Dedifferentiated amniotic fluid mesenchymal stem cell (primary cell): ENCODE measurements around the gene CLK2.
"Not testable (repeated sequence)": the region's sequence is repeated elsewhere in the genome, so short reads cannot be mapped to it uniquely, and the experiment has no call there.

Source experiments
- DNase-seq: peaks from one replicate; pipeline ENCODE4 v3.0.0-alpha.2; 2016; ENCODE audit errors: extremely low spot score

CLK2 gene

DNA sequence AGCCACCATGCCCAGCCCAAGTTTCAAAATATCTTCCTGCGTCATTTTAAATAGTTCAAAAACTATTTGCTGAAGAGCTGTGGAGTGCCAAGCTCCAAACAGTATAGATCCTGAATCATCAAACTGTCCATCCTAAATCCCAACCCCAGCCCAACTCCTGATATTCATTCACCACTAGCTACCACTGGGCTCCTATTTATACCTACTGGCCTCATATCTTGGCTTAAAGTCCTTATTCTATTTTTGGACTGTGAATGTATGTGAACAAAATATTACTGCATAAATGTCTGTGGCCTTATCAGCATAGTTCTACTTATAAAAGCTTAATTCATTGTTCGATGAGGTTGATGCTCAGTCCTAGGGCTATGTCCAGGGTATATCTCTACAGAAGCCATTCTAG, 5.9 kb downstream of the CLK2 start:
- no peak for DNase-seq

DNA sequence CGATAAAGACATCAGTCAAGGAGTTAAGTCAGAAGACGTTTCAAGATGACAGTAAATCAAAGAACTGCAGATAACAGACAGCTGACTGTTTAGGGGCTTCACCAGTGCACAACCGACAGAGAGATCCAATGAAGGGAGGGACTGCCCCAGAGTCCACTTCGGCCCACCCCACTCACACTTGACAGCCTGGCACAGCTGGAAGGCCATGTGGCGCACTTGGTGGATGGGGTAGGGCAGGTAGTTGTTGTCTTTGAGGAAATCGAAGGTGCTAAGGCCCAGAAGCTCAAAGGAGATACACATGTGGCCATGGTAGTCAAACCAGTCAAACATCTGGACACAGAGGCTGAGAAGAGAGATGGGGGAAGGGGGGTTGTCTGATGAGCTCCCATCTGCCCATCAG, 6.8 kb downstream of the CLK2 start:
- DNase-seq = no peak

DNA sequence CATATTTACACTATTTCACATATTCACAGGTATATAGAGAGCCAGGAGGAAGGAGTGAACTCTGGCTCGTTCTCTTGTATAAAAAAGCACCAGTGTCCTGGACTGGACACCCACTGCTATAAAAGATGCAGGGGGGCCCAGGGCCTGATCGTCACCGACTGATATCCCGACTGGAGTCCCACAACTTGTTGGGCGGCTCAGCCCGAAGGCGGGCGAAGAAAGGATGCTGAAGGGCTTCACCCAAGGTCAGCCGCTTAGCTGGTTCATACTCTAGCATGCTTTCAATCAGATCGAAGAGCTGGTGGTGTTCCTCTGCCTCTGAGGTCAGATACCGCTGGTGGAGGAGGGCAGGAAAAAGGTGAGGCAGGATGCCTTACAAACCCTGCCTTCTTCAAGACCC, 10.2 kb downstream of the CLK2 start:
- no peak for DNase-seq

DNA sequence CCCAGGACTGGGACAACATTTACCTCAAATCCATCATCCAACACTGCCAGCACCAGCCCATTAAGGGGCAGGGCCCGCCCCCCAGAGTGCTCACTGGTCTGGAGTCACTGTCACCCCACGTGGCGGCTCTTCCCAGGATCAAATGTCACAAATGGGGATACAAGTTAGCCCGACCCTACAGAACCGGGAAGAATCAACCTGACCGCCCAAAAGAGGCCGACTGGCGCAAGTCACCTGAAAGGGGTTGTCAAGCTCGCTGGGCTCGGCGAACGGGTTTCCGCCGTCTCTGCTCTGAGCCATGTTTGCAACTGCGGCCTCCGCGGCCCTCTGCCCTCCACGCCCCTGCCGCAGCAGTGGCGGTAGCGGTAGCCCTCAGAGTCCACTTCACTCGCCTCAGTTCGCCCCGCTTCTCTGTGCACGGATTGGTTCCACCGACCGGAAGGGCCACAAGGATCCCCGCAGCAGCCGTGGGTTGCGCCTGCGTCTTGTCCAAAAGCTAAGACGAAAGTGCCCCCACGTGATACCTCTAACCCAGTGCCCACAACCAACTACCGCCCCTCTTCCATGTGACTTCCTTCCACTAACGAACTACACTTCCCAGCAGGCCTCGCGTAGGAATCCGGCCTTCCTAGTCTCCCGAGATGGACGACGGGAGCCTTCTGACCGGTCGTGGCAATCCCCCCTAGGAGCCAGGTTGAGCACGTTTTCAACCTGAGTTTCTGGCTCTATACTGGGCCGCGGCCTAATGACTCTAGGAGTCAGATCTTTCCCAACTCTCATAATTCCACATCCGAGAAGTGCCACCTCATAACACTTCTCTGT, 11.2 kb downstream of the CLK2 start, which contains the start of gene SCAMP3:
Gene SCAMP3, minus strand, starts transcription at position 509 of the 822 bp plus-strand sequence. Its CDS starts 209 bp downstream, at position 300.
- DNase-seq = peak; percentile 99

DNA sequence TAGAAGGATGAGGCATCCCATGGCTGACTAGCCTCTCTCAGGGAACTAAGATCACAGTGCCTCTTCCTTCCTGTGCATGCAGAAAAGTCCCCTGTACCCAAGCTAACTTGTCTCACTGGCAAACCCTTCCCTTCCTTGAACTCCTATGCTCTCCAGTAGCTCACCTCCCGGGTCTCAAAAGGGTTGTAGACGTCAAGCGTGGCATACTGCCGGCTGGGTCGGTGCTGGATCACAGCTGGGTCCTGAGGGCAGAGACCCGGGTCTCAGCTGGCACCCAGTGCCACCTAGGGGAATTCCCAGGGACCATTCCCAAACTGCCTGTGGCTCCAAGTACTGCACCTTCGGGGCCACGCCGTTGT, 11.8 kb downstream of the CLK2 start:
- no peak for DNase-seq

DNA sequence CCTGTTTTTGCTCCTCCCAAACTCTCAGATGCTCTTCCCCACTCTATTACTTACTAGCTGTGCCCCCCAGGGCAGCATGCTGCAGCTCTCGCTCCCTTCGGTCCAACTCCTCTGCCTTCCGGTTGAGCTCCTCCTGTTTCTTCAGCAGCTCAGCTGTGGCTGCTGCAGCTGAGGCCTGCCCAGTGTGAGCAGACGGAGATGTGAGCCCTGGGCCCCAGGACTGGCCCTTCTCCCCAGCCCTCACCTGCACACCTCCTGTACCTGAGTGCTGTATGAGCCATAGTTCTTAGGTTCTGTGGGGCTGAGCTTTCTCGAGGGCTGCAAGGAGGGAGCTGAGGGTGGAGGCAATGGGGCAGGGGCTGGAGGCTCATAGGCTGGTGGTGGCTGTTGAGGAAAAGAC, 13.0 kb downstream of the CLK2 start:
- DNase-seq = no peak

DNA sequence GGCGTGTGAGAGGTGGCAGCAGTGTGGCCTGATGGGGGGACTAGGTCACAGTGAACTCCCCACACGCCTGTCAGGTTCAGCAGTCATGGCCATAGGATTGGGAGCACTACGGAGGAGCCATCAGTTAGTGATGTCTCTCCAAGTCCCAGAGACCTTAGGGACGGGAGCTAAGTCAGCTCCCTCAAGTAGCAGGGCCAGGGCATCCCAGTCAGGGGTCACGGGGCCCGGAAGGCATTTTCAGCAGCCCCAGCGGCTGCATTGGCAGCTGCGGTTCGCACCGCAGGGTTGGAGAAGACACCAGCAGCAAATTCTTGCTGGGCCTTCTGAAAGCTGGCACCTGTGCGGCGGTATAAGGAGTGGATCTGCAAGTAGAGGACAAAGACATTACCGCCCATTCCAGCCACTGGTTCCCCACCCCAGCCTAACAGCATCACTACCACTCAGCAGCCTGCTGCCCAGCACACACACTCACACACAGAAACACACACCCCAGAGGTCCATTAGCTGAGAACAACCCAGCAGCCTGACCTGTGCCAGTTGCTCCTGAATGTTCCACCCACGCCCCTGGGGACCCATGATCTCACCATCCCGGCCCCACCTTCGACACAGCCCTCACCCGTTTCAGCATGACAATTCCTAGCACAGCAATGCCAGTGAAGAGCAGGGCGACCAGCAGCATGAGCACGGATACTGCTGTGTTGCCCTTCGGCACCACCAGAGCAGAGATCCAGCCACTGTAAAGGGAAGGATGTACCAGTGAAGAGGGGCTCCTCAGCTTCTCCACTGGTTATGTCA, 17.0 kb downstream of the CLK2 start:
- DNase-seq = no peak

DNA sequence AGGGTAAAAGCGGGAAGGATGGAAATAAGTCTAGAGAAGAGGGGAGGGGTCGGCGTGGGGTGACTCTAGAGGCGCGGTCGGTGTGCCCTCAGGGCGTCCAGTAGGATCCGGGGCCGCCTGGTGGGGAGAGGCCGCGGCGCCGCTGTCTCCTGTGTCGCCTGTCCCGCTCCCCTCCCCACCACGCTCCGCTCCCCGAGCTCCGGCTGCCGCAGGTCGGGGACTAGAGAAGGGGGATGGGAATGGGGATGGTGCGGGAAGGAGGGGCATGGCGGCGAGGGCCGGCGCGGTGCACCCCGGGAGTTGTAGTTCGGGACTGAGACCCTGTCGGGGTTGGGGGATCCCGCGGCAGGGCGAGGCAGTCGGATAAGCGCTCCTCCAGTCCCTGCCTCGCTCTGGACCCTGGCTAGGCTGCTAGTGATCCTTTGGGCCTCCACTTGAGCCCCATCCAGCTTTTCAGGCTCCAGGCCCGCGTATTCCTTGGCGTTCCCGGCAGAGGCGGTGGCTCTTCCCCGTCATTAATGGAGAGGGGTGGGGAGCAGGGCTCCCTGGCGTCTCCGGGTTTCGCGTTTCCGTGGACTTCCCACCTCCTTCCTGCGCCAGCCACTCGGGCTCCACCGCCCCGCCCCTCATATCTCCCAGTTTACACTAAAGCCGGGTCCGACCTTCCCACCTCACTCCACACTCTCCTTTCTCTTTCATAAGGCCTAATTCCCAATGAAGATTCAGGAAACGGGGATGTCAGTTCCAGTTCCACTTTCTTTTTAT, 17.9 kb downstream of the CLK2 start, which contains the start of gene ENTREP3:
Gene ENTREP3, minus strand, starts transcription at position 241 of the 765 bp plus-strand sequence. CDS start 606 bp downstream, outside the sequence.
- DNase-seq = peak; percentile 65

DNA sequence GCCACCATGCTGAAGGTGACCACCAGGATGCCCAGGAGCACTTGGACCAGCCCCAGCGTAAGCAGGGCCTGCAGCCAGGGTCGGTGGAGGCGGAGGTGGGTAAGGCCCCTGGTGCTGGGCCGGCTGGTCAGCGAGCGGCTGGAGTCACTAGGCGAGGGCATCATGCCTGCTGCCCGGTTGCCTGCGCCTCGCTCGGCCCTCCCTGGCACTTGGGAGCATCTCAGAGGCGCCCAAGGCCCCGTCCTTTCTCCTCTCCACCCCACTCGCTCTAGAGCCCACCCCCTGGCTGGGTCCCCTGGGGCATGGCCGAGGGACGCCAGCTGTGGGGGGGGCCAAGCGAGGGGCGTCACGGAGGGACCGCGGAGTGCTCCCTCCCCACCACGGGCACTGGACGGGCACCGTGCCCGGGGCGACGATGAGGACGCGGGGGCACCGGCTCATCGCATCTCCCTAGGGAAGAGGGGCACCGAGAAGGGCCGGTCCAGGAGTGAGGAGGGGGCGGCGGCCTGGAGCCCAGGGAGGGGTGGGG, 18.5 kb downstream of the CLK2 start:
- no peak for DNase-seq

DNA sequence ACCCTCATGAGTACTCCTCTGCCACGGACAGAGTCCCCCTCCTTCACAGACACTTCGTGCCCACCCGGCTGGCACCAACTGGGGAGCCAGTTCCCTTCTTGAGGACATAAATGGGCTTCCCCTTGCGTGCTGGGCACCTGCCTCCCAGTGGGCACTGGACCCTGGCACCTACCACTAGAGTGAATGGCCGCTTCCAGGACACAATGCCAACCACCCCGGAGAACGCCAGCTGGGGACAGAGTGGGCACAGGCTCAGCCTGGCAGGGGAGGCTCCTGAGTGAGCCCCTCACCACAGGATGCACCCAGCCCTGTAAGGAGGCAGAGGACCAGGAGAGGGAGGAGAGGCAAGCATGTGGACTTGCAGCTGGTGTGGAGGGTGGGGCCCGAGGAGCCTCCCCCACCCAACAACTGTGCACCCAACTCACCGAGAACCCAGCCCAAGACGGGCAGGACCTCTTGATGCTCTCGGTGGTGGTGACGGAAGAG, 19.0 kb downstream of the CLK2 start:
- DNase-seq = no peak

DNA sequence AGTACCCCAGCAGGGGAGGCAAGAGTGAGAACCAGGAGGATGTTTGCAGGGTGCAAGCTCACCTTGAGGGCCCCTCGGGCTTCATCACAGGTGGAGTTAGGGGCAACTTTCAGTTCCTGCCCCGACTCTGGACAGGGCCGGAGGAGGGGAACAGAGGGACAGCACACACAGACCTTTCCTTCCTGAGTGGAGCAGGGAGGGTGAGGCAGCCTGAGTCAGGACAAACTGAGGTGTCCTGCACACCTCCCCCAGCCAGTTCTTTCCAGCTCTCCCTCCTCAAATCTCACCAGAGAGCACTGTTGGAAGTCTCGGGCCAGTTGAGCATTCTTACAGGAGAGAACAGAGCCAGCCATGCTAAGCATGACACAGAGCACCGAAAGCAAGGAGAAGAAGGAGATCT, 19.5 kb downstream of the CLK2 start:
- no peak for DNase-seq

DNA sequence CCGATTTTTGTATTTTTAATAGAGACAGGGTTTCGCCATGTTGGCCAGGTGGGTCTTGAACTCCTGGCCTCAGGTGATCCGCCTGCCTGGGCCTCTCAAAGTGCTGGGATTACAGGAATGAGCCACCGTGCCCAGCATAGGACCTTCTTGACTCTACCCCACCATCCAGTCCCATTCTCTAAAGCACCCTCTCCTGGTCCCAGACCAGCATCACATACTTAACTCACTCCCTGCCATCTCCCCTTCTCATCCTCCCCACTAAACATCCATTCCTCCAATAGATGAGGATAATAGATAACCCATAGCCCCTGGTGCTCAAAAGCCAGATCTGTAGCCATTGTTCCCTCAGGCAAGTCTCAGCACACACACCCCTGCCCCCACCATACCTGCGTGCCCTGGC, 20.1 kb downstream of the CLK2 start:
- no peak for DNase-seq

DNA sequence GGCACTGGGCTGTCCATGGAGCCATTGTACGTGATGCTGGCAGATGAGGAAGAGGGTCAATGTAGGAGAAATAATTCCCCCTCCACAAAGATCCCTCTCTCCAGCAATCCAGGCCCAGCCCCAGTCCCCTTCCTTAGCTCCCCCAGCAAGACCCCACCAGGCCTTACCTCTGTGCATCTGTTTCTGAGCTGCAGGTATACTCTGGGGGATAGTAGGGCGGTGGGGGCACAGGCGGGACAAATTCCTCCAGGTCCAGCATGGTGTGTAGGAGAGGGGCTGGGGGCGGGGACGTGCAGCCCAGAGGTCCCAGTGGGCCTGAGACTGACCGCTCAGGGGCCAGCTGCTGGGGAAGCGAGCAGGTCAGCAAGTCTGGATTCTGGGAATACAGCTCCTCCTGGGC, 21.7 kb downstream of the CLK2 start:
- no peak for DNase-seq

DNA sequence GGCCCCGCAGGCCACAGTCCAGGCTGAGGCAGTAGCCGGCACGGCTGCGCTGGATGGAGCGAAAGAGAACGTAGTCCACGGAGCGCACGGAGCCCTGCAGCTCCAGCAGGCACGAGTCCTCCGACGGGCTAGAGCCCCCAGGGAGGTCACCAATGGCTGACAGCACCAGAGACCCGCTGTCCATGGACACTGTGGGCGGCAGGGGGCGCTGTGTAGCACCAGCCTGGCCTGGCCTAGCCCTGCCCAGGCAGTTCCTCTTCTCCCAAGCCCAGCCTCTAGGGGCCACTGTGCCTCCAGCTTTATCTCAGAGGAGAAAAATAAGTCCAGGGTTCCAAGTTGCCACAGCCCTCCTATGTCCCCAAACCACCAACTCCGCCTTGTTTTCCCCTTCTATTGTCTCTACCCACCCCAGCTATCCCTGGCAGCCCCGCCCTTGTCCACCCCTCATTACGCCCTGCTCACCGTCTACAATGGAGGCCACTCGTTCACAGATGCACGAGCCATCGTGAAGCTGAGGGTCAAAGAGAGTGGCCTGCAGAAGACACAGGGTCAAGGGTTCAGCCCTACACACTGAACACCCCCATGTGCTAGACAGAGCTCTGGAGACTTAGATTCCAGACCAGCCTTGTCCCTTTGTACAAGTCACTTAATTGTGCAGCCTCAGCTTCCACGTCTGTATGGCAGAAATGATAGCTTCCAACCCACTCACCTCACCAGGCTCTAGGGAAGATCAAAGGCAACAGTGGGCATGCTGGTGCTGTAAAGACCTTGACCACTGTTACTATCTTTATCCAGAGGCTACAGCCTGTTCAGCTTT, 22.5 kb downstream of the CLK2 start:
- DNase-seq = peak; percentile 90

DNA sequence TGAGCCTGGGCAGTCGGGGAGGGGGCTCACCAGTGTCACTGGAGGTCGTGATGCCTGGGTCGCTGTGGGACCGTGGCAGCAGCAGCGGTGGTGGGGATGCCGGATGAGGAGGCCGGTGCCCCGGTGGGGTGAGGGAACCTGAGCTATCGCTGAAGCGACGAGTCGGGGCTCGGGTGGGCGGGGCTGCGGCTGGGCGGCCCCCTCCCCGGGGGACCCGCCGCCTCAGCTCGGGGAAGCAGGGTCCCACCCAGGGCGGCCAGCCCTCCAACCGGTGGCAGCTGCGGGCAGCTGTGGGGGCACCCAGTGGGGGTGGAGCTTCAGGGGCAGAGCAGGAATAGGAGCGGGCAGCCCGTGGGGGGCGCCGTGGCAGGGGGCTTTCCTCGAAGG, 23.1 kb downstream of the CLK2 start:
- DNase-seq = no peak

DNA sequence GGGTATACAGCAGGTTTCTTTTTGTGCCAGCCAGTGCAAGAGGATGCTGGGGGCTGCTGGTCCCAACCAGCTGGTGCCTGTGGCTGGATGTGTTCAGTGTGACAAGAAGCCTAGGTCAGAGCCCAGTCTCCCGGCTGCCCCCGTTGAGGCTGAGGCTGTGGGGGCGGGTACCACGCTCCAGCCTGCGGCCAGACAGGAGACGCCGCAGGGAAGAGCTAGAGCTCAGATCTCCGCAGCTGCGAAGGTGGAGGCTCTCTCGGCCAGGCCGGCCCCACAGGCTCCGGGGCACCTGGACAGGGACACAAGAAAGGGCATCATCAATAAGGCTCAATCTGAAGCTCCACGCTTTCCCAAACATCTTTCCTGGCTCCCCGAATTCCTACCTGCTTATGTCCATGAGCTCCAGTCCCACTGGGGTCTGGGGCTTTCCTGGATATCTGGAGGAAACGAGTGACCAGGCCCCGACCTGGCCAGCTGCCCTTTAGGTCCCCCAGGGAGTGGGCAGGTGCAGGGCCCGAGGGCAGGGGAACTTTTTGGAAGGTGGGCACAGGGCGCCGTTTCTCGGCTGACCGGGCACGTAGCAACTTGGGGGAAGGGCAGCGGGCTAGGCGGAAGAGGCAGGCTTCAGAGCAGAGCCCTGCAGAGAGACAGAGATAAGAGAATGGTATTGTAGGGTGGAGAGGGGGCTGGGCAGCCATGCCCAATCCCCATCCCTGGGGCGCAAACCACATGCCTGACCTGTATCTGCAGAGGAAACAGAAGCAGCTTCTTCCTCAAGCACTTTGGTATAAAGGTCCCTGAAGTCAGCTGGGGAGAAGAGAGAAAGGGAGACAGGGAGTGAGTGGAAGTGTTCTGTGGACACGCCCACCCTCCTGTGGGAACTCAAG, 25.4 kb downstream of the CLK2 start:
- DNase-seq = no peak

DNA sequence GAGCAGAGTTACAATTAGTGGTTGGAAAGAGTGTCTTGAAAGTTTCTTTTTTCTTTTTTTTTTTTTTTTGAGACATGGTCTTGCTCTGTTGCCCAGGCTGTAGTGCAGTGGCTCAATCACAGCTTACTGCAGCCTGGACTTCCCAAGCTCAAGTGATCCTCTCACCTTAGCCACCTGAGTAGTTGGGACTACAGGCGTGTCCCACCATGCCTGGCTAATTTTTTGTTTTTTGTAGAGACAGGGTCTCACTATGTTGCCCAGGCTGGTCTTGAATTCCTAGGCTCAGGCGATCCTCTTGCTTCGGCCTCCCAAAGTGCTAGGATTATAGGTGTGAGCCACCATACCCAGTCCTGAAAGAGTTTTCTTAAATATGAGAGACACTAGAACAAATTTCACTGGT, 26.5 kb downstream of the CLK2 start:
- DNase-seq = not testable (repeated sequence)

DNA sequence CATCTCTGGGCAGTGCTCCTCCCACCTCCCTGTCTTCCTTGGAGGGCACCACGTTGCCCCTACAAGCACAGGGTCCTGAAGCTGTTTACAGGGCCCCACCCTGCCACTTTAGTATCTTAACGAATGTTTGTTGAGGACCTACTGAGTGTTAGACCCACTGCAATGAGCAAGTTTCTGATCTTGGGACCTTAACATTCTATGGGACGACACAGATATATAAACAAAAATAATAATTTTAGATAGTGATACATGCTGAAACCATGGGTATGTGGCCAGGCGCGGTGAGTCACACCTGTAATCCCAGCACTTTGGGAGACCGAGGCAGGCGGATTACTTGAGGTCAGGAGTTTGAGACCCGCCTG, 28.2 kb downstream of the CLK2 start:
- no peak for DNase-seq

DNA sequence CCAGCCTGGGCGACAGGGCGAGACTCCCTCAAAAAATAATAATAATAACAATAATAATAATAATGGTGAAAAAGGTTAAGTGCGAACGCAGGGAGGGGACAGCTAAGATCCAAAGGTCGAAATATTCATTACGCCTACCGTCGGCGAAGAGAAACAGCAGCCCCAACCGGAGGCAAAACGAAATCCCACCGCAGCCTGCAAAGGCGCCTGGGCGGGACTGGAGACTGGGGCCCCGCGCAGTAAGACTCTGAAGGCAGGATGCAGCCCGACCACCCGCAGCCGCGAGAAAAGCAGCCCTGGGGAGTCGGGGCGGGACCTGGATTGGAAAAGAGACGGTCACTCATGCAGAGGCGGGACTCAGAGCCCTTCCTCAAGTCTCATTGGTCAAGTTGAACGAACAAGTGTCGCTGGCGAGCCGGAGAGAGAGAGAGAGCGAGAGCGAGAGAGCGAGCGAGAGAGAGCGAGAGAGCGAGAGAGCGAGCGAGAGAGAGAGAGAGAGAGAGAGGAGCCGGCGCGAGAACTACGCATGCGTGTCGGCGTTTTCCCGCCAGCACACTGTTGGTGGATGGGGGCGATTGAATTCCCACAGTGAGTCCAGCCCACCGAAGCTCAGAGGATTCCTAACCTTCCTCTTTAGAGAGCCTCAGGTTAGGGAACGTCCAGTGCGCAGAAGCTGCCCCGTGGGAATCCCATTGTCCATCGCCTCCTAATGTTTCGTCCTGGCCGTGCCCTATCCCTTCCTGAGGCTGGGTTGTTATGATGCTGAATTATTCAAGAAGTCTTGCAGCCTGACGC, 28.7 kb downstream of the CLK2 start:
- peak; percentile 99 for DNase-seq
